Measurements from ENCODE around the gene PARD6A. TPM values are rescaled to one million over a fixed set of nuclear protein-coding genes. Genes with fewer than 3 reads are reported as not detected.

The PARD6A gene
- total RNA-seq, 2 donors from 2014 or later: 2.9 to 4.6 TPM

DNA sequence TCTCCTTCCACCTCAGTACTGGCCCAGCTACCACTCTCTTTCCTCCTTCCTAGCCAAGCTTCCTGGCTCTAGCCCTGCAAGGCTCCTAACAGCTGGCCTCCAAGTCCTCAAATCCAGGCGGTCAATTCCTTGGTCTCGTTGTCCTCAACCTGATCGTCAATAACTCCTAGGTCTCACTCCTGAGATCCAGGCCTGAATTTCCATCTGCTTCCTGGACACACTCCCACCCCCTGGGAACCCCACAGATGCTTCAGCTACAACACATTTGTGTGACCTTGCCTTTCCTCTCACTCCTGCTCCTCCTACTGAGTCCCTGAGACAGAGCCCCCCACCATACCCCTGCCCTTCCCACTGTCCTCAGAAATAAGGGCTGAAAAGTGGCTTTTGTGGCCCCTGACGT lies 3.5 kb downstream of the PARD6A start:
- intact Hi-C loops (cut with DNase I): loop anchor here in 1 of 2 donors (10.0 kb wide), 1 partner anchor 99 kb away; the partner anchor contains the start of gene CTCF
- no peak for DNase-seq (ENCODE audit: low spot score)

DNA sequence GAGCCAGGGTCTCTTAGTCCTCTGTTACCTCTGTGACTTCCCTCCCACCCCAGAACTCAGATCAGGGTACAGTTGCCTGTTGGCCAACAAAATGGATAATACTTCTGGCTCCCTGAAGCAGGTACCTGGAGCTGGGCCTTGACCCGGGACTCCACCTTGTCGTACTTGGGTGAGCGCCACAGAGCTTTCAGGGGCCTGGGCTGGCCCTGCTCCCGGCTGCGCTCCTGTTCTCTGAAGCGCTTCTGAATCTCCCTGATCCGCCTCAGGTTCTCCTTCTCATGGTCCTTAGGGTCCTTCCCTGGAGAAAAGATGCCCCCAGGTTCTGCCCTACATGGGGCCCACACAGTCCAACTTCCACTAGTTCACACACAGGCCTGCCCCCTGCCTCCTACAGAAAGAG lies 4.1 kb downstream of the PARD6A start:
- DNase-seq (ENCODE audit: low spot score): no peak
- intact Hi-C loops (cut with DNase I): loop anchor here (5.0 to 10.0 kb wide), 3 partner anchors 100 to 143 kb away; partner anchors contain the start of gene CTCF (in 2 of the 2)

DNA sequence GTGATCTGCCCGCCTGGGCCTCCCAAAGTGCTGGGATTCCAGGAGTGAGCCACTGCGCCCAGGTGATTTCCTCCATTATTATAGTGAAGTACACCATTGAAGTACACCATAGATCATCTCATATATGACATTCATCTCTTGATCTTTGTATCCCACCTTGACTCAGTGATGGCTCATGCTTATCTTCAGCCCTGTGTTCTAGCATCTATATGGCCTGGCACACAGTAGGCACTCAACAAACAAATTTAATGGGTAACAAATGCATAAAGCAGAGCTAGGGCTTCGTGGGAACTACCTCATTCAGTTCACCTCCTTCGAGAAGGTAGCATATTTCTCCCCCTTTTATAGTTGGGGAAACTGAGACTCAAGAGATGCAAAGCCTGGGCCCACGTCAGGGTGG lies 4.8 kb downstream of the PARD6A start:
- no peak for DNase-seq (ENCODE audit: low spot score)
- intact Hi-C loops (cut with DNase I): loop anchor here (5.0 to 10.0 kb wide), 3 partner anchors 101 to 143 kb away; partner anchors contain the start of gene CTCF (in 2 of the 2)

DNA sequence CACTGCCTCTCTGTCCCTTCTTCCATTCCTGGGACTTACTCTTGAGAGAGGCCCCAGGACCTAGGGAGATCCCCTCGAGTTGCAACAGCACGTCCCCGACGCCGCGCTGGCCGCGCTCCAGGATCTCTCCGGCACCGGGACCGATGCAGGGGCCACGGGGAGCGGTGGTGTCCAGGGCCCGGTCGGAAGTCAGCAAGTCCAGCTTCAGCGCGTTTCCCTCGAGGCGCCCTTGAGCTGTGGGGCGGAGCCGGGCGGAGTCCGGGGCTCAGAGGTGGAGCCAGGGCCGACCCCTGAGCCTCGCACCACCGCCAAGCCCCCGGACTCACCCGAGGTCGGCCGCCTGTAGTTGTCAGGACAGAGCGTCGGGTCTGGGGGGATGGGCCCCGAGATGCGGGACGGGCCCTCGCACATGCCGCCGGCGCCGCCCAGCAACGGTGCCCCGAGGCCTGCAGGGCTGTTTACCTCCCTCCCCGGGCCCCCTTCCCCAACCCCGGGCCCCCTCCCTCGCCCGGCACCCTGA lies 5.3 kb downstream of the PARD6A start:
- no peak for DNase-seq (ENCODE audit: low spot score)
- intact Hi-C loops (cut with DNase I): loop anchor here (5.0 to 10.0 kb wide), 3 partner anchors 101 to 144 kb away; partner anchors contain the start of gene CTCF (in 2 of the 2)

DNA sequence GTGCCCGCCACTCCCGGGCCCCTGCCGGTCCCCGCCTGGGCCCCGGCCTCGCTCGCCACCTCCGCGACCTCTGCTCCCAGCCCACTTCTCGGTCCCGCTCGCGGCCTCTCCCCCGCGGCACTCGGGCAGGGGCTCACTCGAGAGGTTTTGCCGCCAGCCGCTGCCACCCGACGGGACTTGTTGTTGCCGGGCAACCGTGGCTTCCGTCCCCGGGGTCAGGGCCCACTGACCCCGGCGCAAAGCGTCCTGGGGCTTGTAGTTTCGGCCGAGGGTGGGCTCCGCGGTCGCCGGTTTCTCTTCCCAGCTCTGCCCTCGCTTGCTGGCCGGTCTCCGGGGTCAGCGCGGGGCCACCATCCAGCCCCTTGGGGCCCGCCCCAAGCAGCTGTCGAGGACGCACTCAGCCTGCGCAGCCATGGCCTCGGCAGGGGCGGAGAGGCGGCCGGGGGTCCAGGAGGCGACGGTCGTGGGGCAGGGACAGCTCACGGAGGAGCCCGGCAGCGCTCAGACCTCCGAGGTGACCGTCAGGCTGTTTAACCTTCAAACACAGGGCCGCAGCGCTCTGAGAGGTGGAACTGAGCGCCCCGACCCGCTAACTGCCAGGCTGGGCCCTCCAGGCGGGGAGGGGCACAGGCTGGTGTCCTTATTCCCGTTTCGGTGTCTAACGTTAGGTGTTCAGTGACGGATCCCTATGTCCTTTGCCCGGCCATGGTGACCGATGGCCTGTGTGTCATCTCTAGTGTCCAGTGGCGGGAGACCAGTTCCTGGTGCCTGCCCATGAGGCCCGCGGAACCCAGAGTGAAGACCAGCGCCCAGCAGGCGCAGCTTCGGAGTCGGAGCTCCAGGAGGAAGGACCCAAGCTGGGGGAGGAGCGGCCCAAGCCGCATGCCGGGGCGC lies 6.0 kb downstream of the PARD6A start, which contains the start of the genes C16orf86 and ENKD1:
Gene C16orf86 (plus strand): TSS at position 256 of the 894 bp plus-strand sequence. CDS start 157 bp downstream, at position 413.
Gene ENKD1 (minus strand): TSS at position 192 of the 894 bp plus-strand sequence. CDS start 308 bp downstream, outside the sequence.
- DNase-seq (ENCODE audit: low spot score): peak; percentile 95
- intact Hi-C loops (cut with DNase I): loop anchor here (5.0 to 10.0 kb wide), 3 partner anchors 102 to 145 kb away; partner anchors contain the start of gene CTCF (in 2 of the 2)

DNA sequence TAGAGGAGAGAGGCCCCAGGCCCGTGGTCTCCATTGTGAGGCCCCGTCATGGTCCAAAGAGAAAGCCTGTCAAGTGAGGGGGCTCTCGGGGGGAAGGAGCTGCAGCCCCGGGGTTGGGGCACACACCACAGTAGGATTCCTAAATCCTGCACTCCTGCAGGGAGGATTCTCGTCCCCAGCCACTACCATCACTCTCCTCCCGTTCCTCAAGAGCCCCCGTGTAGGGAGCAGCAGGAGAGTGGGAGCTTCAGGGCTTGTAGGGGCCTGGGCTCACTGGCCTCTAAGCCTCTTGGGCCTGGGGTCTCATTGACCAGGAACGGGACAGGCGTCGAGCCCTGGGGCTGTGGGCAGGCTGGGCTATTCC lies 6.7 kb downstream of the PARD6A start:
- intact Hi-C loops (cut with DNase I): loop anchor here (5.0 to 10.0 kb wide), 3 partner anchors 103 to 145 kb away; partner anchors contain the start of gene CTCF (in 2 of the 2)

DNA sequence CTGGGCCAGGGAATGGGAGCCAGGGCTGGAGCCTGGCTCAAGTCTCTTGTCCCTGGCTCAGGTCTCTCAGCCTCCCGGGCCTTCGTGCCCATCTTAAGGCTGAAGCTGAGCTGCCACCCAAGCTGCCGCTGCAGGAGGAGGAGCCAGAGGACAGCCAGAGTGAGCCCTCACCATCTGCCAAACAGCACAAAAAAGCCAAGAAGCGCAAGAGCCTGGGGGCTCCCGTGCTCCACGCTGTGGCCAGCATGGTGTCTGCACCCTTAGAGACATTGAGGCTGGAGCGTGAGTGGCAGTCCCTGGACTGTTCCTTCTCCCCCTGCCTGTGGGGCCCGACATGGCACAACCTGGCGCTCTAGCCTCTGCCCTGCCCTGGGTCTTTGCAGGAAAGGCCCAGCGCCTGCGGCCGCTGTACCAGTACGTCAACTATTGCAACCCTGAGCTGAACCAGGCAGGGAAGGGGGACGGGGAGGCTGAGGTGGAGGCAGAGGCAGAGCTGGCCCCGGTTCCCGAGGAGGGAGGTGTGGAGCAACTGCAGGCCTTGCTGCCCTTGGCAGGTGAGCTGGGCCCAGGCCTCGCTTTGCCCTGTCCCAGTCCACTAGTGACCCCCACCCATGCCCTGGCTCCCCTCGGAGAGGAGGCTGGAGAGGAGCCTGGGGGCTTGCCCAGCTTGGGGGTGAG lies 7.2 kb downstream of the PARD6A start:
- DNase-seq (ENCODE audit: low spot score): peak; percentile 94
- intact Hi-C loops (cut with DNase I): loop anchor here (5.0 to 10.0 kb wide), 3 partner anchors 103 to 146 kb away; partner anchors contain the start of gene CTCF (in 2 of the 2)

More for the DNA sequence above, 6.7 kb downstream of the PARD6A start:
- no peak for DNase-seq (ENCODE audit: low spot score)

DNA sequence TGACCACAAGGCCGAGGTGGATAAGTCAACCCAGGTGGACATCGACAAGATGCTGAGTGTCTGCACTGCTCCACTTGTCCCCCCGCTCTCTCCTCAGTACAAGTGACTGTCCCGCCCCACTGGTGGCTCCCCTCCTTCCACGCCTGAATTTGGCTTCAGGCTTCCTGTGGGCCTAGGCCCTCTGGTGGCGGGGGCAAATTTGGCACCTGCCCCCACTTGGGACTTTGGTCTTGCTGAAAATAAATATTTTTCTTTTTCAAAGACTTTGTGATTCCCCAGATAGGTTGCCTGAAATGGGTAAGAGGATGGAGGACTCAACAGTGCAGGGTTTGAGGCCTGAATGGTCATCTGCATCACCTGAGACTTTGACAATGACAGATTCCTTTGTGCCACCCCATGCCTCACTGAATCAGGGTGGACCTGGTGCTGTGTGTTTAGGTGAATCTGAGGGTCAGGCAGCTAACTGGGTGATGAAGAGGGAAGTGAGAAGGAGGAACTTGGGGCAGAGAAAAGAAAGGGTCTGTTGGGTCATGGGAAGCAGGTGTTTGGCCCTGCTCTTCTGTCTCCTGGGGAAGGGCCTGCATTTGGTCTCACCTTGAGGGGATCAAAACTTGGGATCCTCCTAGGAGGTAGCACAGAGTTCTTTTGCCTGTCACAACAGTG lies 7.9 kb downstream of the PARD6A start:
- intact Hi-C loops (cut with DNase I): loop anchor here (1.0 to 10.0 kb wide), 4 partner anchors 104 to 148 kb away; partner anchors contain the start of gene CTCF (in 2 of the 2)
- no peak for DNase-seq (ENCODE audit: low spot score)

DNA sequence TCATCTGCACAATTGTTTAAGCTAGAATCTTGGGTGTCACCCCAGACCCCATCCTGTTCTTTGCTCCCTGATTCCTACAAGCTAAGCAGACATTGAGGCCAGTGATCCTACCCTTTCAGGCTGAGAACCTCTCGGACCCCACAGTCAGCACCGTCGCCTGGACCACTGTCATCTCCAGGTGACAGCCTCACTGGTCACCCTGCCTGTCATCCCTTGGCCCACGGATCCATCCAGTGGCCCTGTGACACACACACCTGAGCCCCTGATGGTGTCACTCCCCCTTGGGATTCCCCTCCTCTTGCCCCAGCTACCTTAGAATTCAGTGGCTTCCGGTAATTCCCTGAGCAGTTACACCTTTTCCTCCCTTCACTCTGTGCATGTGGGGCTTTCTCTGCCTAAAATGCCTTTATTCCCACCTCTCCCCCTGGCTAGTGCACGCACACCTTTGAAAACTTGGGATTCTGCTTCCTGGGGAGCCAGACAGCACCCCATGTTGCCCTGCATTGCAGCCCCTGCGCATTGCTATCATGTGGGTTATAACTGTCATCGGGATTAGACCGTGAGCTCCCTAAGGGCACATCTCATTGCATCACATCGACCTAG lies 8.8 kb downstream of the PARD6A start:
- intact Hi-C loops (cut with DNase I): loop anchor here (1.0 to 10.0 kb wide), 5 partner anchors 105 to 149 kb away; partner anchors contain the start of gene CTCF (in 2 of the 2)

DNA sequence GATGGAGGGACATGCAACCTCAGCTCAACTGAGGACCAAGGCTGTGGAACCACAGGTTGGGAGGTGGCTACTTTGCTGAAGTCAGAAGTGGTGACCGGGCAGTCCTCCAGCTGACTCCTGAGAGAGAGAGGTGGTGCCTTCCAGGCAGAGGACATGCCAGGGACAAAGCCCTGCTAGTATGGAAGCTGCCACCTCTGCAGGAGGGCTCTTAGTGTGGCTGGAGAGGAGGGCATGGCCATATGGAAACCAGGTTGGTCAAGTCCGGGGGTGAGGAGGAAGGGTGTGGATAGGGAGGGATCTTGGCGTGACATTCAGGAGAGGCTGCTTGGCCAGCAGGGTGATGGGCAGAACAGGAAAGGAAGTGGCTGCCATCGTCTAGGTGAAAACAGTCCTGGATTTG lies 11.5 kb downstream of the PARD6A start:
- intact Hi-C loops (cut with DNase I): loop anchor here in 1 of 2 donors (5.0 kb wide), 1 partner anchor 130 kb away; no protein-coding TSS in a partner anchor

More for the DNA sequence above, 8.8 kb downstream of the PARD6A start:
- no peak for DNase-seq (ENCODE audit: low spot score)

DNA sequence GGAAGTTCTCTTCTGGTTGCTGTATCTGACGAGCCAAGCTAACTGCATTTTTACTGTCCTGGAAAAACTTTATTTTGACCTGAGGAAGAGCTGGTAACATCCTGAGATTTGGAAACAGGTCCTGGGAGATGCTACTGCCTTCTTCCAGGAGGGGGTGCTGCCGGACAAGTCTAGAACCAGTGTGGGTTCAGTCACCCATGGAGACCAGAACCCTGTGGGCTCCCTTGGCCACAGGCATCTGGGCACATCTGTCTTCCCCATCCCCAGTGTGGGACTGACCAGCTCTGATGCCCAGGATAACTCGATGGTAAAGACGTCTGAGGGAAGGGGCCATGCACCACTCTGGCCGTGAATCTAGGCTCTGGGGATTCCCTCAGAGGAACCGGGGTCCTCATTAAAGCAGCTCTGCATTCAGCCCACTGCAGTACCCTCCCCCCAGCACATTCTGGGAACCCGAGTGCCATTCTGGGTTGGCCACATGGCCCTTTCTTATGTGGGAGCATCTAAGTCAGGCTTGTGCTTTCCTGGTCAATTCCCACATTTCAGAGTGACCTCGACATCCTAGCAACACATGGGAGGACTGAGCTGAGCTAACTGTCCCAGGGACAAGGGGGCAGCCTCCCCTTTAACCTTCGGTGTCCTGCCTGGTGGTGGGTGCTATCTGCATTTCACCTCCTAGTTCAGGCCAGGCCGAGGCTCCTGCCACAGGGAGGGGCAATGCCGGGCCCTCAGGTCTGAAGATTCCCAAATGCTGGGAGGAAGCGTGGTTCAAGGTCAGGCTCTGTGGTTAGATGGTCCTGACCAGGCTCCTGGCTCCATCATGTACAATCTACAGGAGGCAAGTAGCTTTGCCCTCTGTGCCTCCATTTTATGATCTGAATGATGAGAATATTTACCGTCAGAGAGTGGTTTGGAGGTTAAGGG lies 12.2 kb downstream of the PARD6A start:
- peak; percentile 92 for DNase-seq (ENCODE audit: low spot score)
- intact Hi-C loops (cut with DNase I): loop anchor here in 1 of 2 donors (5.0 kb wide), 1 partner anchor 129 kb away; no protein-coding TSS in a partner anchor

More for the DNA sequence above, 11.5 kb downstream of the PARD6A start:
- no peak for DNase-seq (ENCODE audit: low spot score)

DNA sequence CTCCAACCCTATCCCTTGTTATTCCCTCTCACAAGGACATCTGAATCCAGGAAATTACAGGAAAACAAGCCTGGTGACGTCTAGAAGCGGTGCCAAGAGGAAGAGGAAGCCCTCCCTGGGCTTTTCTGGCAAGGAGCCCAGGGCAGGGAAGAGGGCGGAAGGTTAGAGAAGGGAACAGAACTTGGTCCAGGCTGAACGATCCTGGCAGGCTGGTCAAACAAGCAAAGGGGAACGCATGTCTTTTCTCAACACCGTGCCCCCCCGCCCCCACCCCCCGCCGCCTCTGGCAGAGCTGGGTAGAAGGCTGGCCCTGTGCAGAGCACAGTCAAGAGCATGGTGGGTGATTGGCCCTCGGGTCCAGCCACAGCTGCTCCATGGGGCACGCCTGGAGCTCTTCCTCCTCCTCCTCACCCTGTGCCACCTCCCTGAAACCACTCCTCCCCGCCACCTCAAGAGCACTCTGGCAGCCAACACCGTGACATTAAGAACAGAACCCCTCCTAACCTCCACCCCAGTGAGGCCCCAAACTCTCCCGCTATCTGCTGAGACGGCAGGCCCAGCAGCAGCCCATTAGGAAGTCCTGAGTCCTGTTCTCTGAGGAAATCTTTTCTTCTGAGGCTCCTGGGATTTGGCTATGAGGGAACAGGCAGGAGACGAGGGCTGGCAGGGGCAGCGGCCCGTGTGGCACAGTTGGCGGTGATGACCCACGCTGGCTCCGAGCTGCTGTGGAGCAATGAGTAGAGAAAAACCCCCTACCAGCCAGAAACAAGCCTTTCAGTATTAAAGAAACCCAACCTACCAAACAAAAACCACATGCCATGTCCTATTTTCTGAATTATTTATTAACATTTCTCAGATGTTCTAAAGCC lies 13.2 kb downstream of the PARD6A start:
- intact Hi-C loops (cut with DNase I): loop anchor here in 1 of 2 donors (5.0 kb wide), 1 partner anchor 128 kb away; no protein-coding TSS in a partner anchor
- no peak for DNase-seq (ENCODE audit: low spot score)

DNA sequence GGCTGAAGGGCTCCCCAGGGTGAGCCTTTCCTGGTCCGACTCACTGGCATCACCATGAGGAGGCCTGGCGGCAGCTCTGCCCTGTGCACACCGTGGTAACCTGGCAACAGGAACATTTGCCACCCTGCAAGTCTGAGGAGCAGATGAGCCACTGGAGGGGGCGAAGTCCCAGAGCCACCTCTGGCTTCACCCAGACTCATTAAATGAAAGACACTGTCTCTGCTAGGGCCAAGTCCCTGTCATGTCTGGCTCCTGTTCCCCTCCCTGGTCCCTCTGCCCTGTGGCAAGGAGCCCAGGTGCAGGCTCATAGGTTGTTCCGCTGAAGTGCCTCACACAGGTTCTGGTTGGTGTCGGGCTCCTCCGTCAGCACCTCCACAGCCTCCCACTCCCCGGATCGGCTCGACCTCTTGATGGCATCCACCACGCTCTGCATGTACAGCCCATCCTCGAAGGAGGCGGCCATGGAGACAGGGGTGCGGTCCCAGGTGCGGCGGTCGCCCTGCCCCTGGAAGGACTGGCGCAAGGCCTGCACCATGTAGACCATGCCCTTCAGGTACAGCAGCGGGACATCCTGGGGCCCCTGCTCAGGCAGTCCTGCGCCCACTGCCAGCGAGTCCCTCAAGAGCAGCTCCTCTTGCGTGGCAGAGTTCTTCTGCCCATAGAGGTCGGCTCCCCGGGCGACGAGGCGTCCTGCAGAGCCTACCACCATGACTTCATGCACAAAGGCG lies 14.3 kb downstream of the PARD6A start:
- intact Hi-C loops (cut with DNase I): loop anchor here in 1 of 2 donors (5.0 kb wide), 1 partner anchor 127 kb away; no protein-coding TSS in a partner anchor
- no peak for DNase-seq (ENCODE audit: low spot score)

DNA sequence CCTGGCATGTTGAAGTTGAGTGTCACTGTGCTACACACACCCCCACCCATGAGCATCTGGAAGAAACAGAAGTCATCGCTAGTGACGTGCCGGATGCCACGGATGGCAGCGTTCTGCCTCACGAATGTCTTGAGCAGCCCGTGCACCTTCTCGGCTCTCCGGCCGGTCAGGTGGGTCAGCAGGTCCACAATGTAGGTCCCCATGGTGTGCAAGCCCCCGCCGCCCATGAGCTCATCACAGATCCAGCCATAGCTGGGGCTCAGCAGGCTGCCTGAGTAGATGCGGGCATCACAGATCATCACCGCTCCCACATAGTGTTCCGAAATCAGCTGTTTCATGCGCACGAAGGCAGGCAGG lies 14.8 kb downstream of the PARD6A start:
- DNase-seq (ENCODE audit: low spot score): no peak
- intact Hi-C loops (cut with DNase I): no loop called here

DNA sequence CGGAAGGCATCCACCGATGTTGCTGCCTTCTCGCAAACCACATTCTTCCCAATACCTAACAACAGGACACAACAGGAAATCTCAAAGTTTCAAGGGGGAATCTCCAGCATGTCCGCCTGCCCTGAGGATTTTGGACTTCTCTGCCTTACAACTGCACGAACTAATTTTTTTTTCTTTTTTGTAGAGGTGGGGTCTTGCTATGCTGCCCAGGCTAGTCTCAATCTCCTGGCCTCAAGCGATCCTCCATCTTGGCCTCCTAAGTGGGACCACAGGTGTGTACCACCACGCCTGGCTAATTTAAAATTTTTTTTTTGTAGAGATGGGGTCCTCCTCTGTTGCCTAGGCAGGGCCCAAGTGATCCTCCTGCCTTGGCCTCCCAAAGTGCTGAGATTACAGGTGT lies 15.2 kb downstream of the PARD6A start:
- intact Hi-C loops (cut with DNase I): no loop called here
- no peak for DNase-seq (ENCODE audit: low spot score)
